Endothelial cell of umbilical vein (primary cell): ENCODE results near the gene ARL2BP.
"Not testable (repeated sequence)": the region's sequence is repeated elsewhere in the genome, so short reads cannot be mapped to it uniquely, and the experiment has no call there.

Source experiments
- CTCF ChIP-seq, 2 donors: IDR thresholded peaks; 1 replicate in 1 of 2; 2 replicates in 1 of 2; pipeline ENCODE4 v1.5.1; 2011; ENCODE audit warnings: low read length in 2 of 2, mild to moderate bottlenecking in 2 of 2, moderate library complexity in 2 of 2, control low read depth in 1 of 2, inconsistent platforms in 1 of 2, low read depth in 1 of 2; ENCODE audit not compliant: insufficient read depth in 1 of 2; ENCODE audit errors: extremely low read depth in 1 of 2
- EZH2 ChIP-seq: IDR thresholded peaks from 2 replicates; pipeline ENCODE4 v1.6.1; 2012; ENCODE audit warnings: borderline replicate concordance, low read depth, mild to moderate bottlenecking, moderate library complexity, low read length, inconsistent platforms; ENCODE audit not compliant: severe bottlenecking
- FOS ChIP-seq: IDR thresholded peaks from 2 replicates; pipeline ENCODE4 v1.6.1; 2011; ENCODE audit warnings: mild to moderate bottlenecking, low read length, moderate library complexity, borderline replicate concordance; ENCODE audit not compliant: insufficient read depth
- JUN ChIP-seq: IDR thresholded peaks from 2 replicates; pipeline ENCODE4 v1.6.1; 2011; ENCODE audit warnings: borderline replicate concordance, low read depth; ENCODE audit not compliant: insufficient read length, insufficient read depth
- MAX ChIP-seq: IDR thresholded peaks from 2 replicates; pipeline ENCODE4 v1.6.1; 2011; ENCODE audit not compliant: insufficient read depth, insufficient read length
- POLR2A ChIP-seq: IDR thresholded peaks from 2 replicates; pipeline ENCODE4 v1.6.1; 2012; ENCODE audit warnings: low read depth, mild to moderate bottlenecking, control low read depth, low read length
- POLR2AphosphoS5 ChIP-seq: IDR thresholded peaks from 2 replicates; pipeline ENCODE4 v1.6.1; 2012; ENCODE audit warnings: low read depth, mild to moderate bottlenecking, control low read depth, low read length, moderate library complexity; ENCODE audit not compliant: insufficient read depth

- not testable (repeated sequence) for TF ChIP-seq CTCF (IDR thresholded peaks at IDR 0.05; ENCODE audit: extremely low read depth in 1 of 2, insufficient read depth in 1 of 2, low read depth in 1 of 2, low read length in 2 of 2); MAX; EZH2; POLR2A; POLR2AphosphoS5; JUN; FOS
Observed at GRCh38 chr16:57275946-57276345, 30.9 kb downstream of the ARL2BP start.
